GM12864 (cell line): ENCODE measurements around the gene NSUN3.

Experiments used
- DNase-seq: peaks from one replicate; pipeline ENCODE4 v3.0.0-alpha.2; 2011; ENCODE audit warnings: low read depth
- H3K4me3 ChIP-seq: 2 replicates; pipeline ENCODE4 v1.5.1; 2011; ENCODE audit warnings: mild to moderate bottlenecking, low read depth, low read length, control low read depth
- TF ChIP-seq, protein P1 (sequence below): IDR thresholded peaks from 2 replicates; pipeline ENCODE4 v1.5.1; 2011; ENCODE audit warnings: low read depth, mild to moderate bottlenecking, moderate library complexity, low read length, control low read depth, inconsistent platforms; ENCODE audit errors: missing control alignments

The NSUN3 gene

DNA sequence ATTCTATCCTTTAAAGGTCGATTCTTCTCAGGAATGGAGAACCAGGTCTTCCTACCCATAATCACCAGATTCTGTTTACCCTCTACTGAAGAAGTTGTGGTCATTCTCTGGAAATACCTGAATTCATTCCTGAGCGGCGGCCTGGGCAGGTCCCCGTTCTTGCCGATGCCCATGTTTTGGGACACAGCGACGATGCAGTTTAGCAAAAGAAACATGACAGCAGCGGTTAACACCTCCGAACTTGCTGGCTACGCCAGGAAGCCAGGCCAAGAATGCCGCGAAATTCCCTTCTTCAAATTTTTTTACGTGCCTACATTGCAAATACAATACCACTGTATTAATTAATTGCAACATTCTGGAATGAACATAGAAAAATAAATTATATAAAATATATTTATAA, 1.6 kb upstream of the NSUN3 start:
- TF ChIP-seq, protein P1, sequence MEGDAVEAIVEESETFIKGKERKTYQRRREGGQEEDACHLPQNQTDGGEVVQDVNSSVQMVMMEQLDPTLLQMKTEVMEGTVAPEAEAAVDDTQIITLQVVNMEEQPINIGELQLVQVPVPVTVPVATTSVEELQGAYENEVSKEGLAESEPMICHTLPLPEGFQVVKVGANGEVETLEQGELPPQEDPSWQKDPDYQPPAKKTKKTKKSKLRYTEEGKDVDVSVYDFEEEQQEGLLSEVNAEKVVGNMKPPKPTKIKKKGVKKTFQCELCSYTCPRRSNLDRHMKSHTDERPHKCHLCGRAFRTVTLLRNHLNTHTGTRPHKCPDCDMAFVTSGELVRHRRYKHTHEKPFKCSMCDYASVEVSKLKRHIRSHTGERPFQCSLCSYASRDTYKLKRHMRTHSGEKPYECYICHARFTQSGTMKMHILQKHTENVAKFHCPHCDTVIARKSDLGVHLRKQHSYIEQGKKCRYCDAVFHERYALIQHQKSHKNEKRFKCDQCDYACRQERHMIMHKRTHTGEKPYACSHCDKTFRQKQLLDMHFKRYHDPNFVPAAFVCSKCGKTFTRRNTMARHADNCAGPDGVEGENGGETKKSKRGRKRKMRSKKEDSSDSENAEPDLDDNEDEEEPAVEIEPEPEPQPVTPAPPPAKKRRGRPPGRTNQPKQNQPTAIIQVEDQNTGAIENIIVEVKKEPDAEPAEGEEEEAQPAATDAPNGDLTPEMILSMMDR = no peak
- DNase-seq = no peak
- H3K4me3 ChIP-seq = no peak overlapping the region

DNA sequence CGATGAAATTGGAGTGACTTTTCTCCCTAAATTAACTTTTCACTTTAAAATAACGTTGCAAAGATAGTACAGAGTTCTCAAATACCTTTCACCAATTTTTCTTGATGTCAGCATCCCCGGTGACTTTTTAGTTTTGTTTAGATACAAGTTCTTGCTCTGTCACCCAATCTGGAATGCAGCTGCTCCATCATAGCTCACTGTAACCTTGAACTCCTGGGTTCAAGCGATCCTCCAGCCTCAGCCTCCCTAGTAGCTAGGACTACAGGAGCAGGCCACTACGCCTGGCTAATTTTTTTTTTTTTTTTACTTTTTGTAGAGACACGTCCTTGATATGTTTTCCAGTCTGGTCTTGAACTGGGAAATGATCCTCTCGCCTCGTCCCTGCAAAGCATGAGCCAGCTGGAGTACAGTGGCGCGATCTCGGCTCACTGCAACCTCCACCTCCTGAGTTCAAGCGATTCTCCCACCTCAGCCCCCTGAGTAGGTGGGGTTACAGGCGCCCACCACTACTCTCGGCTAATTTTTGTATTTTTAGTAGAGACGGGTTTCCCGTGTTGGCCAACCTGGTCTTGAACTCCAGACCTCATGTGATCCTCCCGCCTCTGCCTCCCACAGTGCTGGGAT, 747 bp downstream of the NSUN3 start:
- H3K4me3 ChIP-seq = peak overlapping the region; percentile 80
- DNase-seq = no peak
- TF ChIP-seq, protein P1 = no peak

DNA sequence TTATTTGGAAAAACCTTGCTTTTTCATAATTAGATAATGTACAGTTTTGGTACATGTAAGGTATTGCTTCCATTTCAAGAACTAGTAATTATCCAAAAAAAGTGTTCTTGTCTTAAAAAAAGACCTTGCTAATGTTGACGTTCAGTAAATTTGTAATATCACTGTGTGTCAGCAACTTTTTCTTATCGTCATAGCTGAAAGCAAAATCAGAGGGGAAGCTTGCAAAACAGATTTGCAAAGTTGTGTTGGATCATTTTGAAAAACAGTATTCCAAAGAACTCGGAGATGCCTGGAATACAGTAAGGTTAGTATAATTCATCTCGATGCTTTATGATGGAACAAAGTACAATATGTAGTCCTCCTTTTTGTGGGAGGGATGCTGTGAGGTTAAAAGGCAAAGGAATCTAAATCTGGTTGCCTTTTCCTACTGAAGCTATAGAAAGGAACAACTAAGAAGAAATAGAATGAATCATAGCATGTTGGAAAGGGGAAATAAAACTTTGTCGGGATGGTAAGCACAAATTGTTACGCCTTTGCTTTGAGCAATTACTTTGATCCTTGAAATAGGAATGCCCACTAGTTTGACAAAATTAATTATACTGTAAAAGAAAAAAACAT, 1.5 kb downstream of the NSUN3 start:
- DNase-seq = no peak
- TF ChIP-seq, protein P1 = no peak
- peak overlapping the region; percentile 80; the same call in 1 of the 2 replicates for H3K4me3 ChIP-seq

DNA sequence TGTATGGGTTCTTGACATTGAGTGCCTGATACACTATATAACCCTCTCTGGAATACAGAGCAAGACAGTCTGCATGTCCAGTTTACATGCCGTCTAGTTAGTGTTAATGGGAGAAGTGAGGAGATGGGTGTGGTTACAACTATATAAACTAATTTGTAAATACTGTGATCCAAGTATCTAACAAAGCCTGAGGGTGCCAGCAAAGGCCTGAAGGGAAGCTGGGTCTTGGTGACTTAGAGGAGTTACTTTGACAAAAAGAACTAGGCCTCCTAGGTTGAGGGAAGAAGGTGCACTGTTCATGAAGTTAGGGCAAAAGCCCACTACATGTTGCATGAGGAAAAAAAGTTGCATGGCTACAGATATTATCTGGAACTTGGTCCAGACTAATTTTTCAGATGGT, 2.3 kb downstream of the NSUN3 start:
- TF ChIP-seq, protein P1 = no peak
- no peak overlapping the region for H3K4me3 ChIP-seq
- no peak for DNase-seq

DNA sequence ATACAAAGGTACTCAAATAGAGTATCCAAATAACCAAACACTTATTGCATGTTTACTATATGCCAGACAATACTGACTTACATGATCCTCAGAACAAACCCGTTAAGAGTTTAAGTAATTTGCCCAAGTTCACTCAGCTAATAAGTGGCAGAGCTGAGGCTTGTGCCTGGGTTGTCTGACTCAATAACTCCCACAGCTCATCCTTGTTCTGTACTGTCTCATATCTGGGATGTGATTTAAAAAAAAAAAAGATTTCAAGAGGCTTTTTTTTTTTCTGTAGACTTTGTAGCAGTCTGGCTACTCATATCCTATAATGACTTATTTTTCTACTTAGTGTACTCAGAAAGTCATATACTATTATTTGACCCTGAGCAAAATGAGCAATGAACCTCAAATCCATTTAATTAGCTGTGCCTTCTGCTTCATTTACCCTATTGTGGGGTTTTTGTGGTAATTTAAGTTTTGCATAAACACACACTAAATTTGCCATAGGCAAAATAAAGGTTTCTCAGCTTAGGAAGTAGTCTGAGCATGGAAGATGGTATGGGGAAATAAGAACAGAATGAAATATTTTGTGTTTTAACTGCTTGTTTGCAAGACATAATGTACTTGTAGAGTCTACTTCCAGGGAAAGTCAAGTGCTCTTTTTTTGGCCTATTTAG, 3.1 kb downstream of the NSUN3 start:
- DNase-seq = no peak
- no peak overlapping the region for H3K4me3 ChIP-seq
- TF ChIP-seq, protein P1 = no peak

DNA sequence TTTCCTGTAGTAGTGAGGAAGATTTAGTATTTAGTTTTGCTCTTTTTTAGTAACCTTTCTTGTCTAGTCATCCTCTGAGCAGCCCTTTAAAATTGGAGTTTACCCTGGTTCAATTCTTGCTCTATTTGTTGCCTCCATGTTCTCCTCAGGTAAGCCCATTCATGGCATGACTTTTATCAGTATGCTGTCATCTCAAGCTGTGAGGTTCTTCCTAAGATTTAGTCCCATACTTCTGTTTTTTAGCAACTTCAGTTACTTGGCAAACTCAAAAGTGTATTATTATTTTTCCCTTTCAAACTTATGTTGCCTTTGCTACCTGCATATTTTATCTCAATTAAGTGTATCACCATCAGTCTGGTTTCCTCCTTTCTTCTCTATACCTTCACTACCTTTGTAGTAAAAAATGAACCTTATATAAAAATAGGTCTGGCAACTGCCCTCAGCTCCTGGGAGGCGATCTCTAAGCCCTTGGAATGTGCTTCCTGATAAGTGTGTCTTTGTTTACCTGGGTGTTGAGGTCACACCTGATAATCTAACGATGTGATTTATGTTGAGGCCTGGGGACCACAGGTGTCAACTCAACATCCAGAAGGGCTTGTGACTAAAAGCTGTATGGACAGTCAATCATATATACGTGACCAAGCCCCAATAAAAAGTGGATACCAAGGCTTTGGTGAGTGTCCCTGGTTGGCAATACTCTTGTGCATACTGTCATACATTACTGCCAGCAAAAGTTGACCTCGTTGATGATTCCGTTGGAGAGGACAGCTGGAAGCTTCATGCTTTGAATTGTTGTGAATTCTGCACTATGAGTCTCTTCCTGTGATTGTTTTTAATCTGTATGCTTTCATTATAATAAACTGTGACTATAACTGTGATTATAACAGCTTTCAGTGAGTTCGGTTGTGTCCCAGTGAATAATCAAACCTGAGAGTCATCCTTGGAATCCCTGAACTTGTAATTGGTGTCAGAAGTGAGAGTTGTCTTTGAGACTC, 3.9 kb downstream of the NSUN3 start:
- no peak overlapping the region for H3K4me3 ChIP-seq
- DNase-seq = no peak
- TF ChIP-seq, protein P1 = no peak
